HEK293 (cell line): ENCODE measurements around the gene MOSPD3.
A peak's percentile ranks its signal among the peaks of the same experiment; 100 is the strongest.

Experiments used
- AEBP2 ChIP-seq: fragments of 450-650 bp; formaldehyde crosslinking; IDR thresholded peaks from 2 replicates; pipeline ENCODE4 v1.5.1; 2016; ENCODE audit warnings: missing biosample characterization, missing genetic modification characterization, borderline replicate concordance
- GLI2 ChIP-seq: fragments of 450-650 bp; formaldehyde crosslinking; IDR thresholded peaks from 2 replicates; pipeline ENCODE4; 2017; ENCODE audit warnings: missing biosample characterization, missing genetic modification characterization, low read depth, borderline replicate concordance
- HOXD13 ChIP-seq: sonication (generic); formaldehyde crosslinking; IDR thresholded peaks from 2 replicates; pipeline ENCODE4 v1.8.0; 2022; ENCODE audit warnings: missing genetic modification reagents, borderline replicate concordance
- IKZF3 ChIP-seq: fragments of 450-650 bp; IDR thresholded peaks from 2 replicates; pipeline ENCODE4 v1.5.0; 2018; ENCODE audit warnings: missing biosample characterization, mild to moderate bottlenecking, missing genetic modification characterization, moderate library complexity
- KLF8 ChIP-seq: fragments of 450-650 bp; formaldehyde crosslinking; IDR thresholded peaks from 2 replicates; pipeline ENCODE4 v1.5.1; 2016; ENCODE audit warnings: missing biosample characterization, missing genetic modification characterization
- OSR2 ChIP-seq: fragments of 450-650 bp; formaldehyde crosslinking; IDR thresholded peaks from 2 replicates; pipeline ENCODE4 v1.5.1; 2016; ENCODE audit warnings: missing biosample characterization, missing genetic modification characterization
- PRDM1 ChIP-seq: fragments of 450-650 bp; formaldehyde crosslinking; IDR thresholded peaks from 2 replicates; pipeline ENCODE4; 2016; ENCODE audit warnings: missing biosample characterization, missing genetic modification characterization
- SCRT2 ChIP-seq: fragments of 450-650 bp; formaldehyde crosslinking; IDR thresholded peaks from 2 replicates; pipeline ENCODE4 v1.5.1; 2016; ENCODE audit warnings: missing biosample characterization, missing genetic modification characterization
- SP7 ChIP-seq: fragments of 450-650 bp; formaldehyde crosslinking; IDR thresholded peaks from 2 replicates; pipeline ENCODE4 v1.5.1; 2016; ENCODE audit warnings: missing biosample characterization, missing genetic modification characterization
- ZNF114 ChIP-seq: fragments of 450-650 bp; formaldehyde crosslinking; IDR thresholded peaks from 2 replicates; pipeline ENCODE4 v1.5.0; 2017; ENCODE audit warnings: missing biosample characterization, missing genetic modification characterization
- ZNF132 ChIP-seq: fragments of 450-650 bp; formaldehyde crosslinking; IDR thresholded peaks from 2 replicates; pipeline ENCODE4 v1.5.1; 2017; ENCODE audit warnings: missing biosample characterization, missing genetic modification characterization, borderline replicate concordance
- ZNF169 ChIP-seq: fragments of 450-650 bp; formaldehyde crosslinking; IDR thresholded peaks from 2 replicates; pipeline ENCODE4 v1.5.1; 2016; ENCODE audit warnings: missing biosample characterization, missing genetic modification characterization
- ZNF324 ChIP-seq: fragments of 450-650 bp; formaldehyde crosslinking; IDR thresholded peaks from 2 replicates; pipeline ENCODE4 v1.5.1; 2016; ENCODE audit warnings: missing biosample characterization, missing genetic modification characterization
- ZNF37A ChIP-seq: fragments of 450-650 bp; IDR thresholded peaks from 2 replicates; pipeline ENCODE4 v1.5.1; 2018; ENCODE audit warnings: missing biosample characterization, missing genetic modification characterization
- ZNF473 ChIP-seq: fragments of 450-650 bp; formaldehyde crosslinking; IDR thresholded peaks from 2 replicates; pipeline ENCODE4 v1.5.1; 2017; ENCODE audit warnings: missing biosample characterization, missing genetic modification characterization
- ZNF48 ChIP-seq: fragments of 450-650 bp; formaldehyde crosslinking; IDR thresholded peaks from 2 replicates; pipeline ENCODE4 v1.5.1; 2016; ENCODE audit warnings: missing biosample characterization, missing genetic modification characterization
- ZNF529 ChIP-seq: fragments of 450-650 bp; formaldehyde crosslinking; IDR thresholded peaks from 2 replicates; pipeline ENCODE4 v1.5.1; 2017; ENCODE audit warnings: missing genetic modification characterization, missing biosample characterization; ENCODE audit not compliant: insufficient replicate concordance
- ZNF600 ChIP-seq: fragments of 450-650 bp; formaldehyde crosslinking; IDR thresholded peaks from 2 replicates; pipeline ENCODE4 v1.5.1; 2016; ENCODE audit warnings: missing biosample characterization, missing genetic modification characterization
- ZNF626 ChIP-seq: fragments of 450-650 bp; sonication (Bioruptor Pico); formaldehyde crosslinking; IDR thresholded peaks from 2 replicates; pipeline ENCODE4 v1.5.1; 2018; ENCODE audit warnings: missing biosample characterization, missing genetic modification characterization, inconsistent platforms
- ZNF639 ChIP-seq: fragments of 450-650 bp; formaldehyde crosslinking; IDR thresholded peaks from 2 replicates; pipeline ENCODE4 v1.5.1; 2016; ENCODE audit warnings: missing biosample characterization, missing genetic modification characterization
- ZNF654 ChIP-seq: fragments of 450-650 bp; formaldehyde crosslinking; IDR thresholded peaks from 2 replicates; pipeline ENCODE4 v1.5.1; 2016; ENCODE audit warnings: low read depth, missing biosample characterization, missing genetic modification characterization
- ZSCAN23 ChIP-seq: fragments of 450-650 bp; formaldehyde crosslinking; IDR thresholded peaks from 2 replicates; pipeline ENCODE4 v1.5.1; 2016; ENCODE audit warnings: missing biosample characterization, missing genetic modification characterization
- TF ChIP-seq, protein P1 (sequence below): fragments of 450-650 bp; formaldehyde crosslinking; IDR thresholded peaks from 2 replicates; pipeline ENCODE4 v1.5.0; 2017; ENCODE audit warnings: missing biosample characterization, missing genetic modification characterization, borderline replicate concordance
- TF ChIP-seq, protein P2 (sequence below): fragments of 450-650 bp; formaldehyde crosslinking; IDR thresholded peaks from 2 replicates; pipeline ENCODE4 v1.5.1; 2016; ENCODE audit warnings: missing biosample characterization, missing genetic modification characterization
- TF ChIP-seq, protein P3 (sequence below): fragments of 450-650 bp; formaldehyde crosslinking; IDR thresholded peaks from 2 replicates; pipeline ENCODE4 v1.5.1; 2016; ENCODE audit warnings: missing biosample characterization, missing genetic modification characterization
- TF ChIP-seq, protein P4 (sequence below): fragments of 450-650 bp; formaldehyde crosslinking; IDR thresholded peaks from 2 replicates; pipeline ENCODE4 v1.5.1; 2016; ENCODE audit warnings: missing biosample characterization, missing genetic modification characterization
- TF ChIP-seq, protein P5 (sequence below): fragments of 450-650 bp; formaldehyde crosslinking; IDR thresholded peaks from 2 replicates; pipeline ENCODE4 v1.5.1; 2017; ENCODE audit warnings: missing biosample characterization, missing genetic modification characterization
- TF ChIP-seq, protein P6 (sequence below): fragments of 450-650 bp; formaldehyde crosslinking; IDR thresholded peaks from 2 replicates; pipeline ENCODE4; 2016; ENCODE audit warnings: missing biosample characterization, missing genetic modification characterization

MOSPD3 gene

GRCh38 chr7:100585511-100586265 lies 26.7 kb upstream of the MOSPD3 start, which contains the start of gene LRCH4 (continued):
- TF ChIP-seq, protein P1, sequence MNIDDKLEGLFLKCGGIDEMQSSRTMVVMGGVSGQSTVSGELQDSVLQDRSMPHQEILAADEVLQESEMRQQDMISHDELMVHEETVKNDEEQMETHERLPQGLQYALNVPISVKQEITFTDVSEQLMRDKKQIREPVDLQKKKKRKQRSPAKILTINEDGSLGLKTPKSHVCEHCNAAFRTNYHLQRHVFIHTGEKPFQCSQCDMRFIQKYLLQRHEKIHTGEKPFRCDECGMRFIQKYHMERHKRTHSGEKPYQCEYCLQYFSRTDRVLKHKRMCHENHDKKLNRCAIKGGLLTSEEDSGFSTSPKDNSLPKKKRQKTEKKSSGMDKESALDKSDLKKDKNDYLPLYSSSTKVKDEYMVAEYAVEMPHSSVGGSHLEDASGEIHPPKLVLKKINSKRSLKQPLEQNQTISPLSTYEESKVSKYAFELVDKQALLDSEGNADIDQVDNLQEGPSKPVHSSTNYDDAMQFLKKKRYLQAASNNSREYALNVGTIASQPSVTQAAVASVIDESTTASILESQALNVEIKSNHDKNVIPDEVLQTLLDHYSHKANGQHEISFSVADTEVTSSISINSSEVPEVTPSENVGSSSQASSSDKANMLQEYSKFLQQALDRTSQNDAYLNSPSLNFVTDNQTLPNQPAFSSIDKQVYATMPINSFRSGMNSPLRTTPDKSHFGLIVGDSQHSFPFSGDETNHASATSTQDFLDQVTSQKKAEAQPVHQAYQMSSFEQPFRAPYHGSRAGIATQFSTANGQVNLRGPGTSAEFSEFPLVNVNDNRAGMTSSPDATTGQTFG (tag by site-specific recombination), result no peak
- TF ChIP-seq, protein P2, sequence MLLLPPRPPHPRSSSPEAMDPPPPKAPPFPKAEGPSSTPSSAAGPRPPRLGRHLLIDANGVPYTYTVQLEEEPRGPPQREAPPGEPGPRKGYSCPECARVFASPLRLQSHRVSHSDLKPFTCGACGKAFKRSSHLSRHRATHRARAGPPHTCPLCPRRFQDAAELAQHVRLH (tag by site-specific recombination), result peak; percentile 78
- TF ChIP-seq, protein P3, sequence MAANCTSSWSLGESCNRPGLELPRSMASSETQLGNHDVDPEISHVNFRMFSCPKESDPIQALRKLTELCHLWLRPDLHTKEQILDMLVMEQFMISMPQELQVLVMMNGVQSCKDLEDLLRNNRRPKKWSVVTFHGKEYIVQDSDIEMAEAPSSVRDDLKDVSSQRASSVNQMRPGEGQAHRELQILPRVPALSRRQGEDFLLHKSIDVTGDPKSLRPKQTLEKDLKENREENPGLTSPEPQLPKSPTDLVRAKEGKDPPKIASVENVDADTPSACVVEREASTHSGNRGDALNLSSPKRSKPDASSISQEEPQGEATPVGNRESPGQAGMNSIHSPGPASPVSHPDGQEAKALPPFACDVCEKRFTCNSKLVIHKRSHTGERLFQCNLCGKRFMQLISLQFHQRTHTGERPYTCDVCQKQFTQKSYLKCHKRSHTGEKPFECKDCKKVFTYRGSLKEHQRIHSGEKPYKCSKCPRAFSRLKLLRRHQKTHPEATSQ, result peak; percentile 92; the same call in 1 of the 2 replicates
- TF ChIP-seq, protein P4, sequence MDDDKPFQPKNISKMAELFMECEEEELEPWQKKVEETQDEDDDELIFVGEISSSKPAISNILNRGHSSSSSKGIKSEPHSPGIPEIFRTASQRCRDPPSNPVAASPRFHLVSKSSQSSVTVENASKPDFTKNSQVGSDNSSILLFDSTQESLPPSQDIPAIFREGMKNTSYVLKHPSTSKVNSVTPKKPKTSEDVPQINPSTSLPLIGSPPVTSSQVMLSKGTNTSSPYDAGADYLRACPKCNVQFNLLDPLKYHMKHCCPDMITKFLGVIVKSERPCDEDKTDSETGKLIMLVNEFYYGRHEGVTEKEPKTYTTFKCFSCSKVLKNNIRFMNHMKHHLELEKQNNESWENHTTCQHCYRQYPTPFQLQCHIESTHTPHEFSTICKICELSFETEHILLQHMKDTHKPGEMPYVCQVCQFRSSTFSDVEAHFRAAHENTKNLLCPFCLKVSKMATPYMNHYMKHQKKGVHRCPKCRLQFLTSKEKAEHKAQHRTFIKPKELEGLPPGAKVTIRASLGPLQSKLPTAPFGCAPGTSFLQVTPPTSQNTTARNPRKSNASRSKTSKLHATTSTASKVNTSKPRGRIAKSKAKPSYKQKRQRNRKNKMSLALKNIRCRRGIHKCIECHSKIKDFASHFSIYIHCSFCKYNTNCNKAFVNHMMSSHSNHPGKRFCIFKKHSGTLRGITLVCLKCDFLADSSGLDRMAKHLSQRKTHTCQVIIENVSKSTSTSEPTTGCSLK (tag by site-specific recombination), result no peak
- TF ChIP-seq ZNF639 (peak; percentile 83; the same call in 1 of the 2 replicates), ZNF626 (tag by site-specific recombination) (no peak), IKZF3 (tag by site-specific recombination) (peak; percentile 68), ZNF132 (tag by site-specific recombination) (no peak), PRDM1 (no peak), ZNF654 (tag by site-specific recombination) (no peak), ZNF600 (tag by site-specific recombination) (peak; percentile 63), ZNF324 (tag by site-specific recombination) (peak; percentile 96), SP7 (tag by site-specific recombination) (peak; percentile 92), ZNF37A (tag by site-specific recombination) (no peak), OSR2 (tag by site-specific recombination) (peak; percentile 52; the same call in 1 of the 2 replicates), SCRT2 (tag by site-specific recombination) (peak; percentile 86), ZNF169 (tag by site-specific recombination) (no peak), GLI2 (tag by site-specific recombination) (no peak; the same call in 1 of the 2 replicates), HOXD13 (CRISPR knock-in tag) (no peak), AEBP2 (tag by site-specific recombination) (no peak), ZSCAN23 (peak; percentile 80; the same call in 1 of the 2 replicates), ZNF48 (no peak), ZNF473 (tag by site-specific recombination) (no peak), ZNF529 (tag by site-specific recombination) (no peak), KLF8 (tag by site-specific recombination) (peak; percentile 89), ZNF114 (no peak)
- TF ChIP-seq, protein P5, sequence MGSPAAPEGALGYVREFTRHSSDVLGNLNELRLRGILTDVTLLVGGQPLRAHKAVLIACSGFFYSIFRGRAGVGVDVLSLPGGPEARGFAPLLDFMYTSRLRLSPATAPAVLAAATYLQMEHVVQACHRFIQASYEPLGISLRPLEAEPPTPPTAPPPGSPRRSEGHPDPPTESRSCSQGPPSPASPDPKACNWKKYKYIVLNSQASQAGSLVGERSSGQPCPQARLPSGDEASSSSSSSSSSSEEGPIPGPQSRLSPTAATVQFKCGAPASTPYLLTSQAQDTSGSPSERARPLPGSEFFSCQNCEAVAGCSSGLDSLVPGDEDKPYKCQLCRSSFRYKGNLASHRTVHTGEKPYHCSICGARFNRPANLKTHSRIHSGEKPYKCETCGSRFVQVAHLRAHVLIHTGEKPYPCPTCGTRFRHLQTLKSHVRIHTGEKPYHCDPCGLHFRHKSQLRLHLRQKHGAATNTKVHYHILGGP (tag by site-specific recombination), result no peak
- TF ChIP-seq, protein P6, sequence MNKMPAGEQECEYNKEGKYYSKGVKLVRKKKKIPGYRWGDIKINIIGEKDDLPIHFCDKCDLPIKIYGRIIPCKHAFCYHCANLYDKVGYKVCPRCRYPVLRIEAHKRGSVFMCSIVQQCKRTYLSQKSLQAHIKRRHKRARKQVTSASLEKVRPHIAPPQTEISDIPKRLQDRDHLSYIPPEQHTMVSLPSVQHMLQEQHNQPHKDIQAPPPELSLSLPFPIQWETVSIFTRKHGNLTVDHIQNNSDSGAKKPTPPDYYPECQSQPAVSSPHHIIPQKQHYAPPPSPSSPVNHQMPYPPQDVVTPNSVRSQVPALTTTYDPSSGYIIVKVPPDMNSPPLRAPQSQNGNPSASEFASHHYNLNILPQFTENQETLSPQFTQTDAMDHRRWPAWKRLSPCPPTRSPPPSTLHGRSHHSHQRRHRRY (tag by site-specific recombination), result peak; percentile 25; the same call in 1 of the 2 replicates
